ENCODE measurements around the gene ATF1.
"Not testable (repeated sequence)": the region's sequence is repeated elsewhere in the genome, so short reads cannot be mapped to it uniquely, and the experiment has no call there.

Gene ATF1

GRCh38 chr12:50862316-50862715, 98.4 kb downstream of the ATF1 start:
- DNase-seq (ENCODE audit: low spot score): no peak

GRCh38 chr12:50865266-50865665, 101.4 kb downstream of the ATF1 start:
- no peak for DNase-seq (ENCODE audit: low spot score)

- not testable (repeated sequence) for DNase-seq (ENCODE audit: low spot score)
Measured at GRCh38 chr12:50868881-50869280, 105.0 kb downstream of the ATF1 start.
